ENCODE results near the gene LOXL1. TPM values are rescaled to one million over a fixed set of nuclear protein-coding genes. Genes with fewer than 3 reads are reported as not detected.
"Not testable (repeated sequence)": the region's sequence is repeated elsewhere in the genome, so short reads cannot be mapped to it uniquely, and the experiment has no call there.

LOXL1 gene
- total and polyA plus RNA-seq, 9 donors, result 20.0 to 48.0 (median 34.2) TPM

DNA sequence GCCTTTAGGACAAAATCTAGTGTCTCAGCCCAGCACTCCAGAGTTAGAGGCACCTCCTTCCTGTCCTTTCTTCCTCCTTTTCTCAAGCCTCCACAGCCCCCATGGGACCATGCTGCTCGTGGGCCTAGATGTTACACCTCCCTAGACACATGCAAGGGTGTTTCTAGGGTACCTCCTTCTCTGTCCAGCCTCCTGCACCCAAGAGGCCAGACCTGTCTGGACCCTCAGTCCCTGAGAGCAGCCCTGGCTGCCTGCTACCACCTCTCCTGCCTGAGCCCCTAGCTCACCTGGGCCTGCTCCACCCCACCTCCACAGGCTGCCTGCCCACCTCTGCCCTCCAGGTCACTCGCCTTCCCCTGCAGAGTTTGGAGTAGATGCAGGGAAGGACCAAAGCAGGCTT, 5.2 kb downstream of the LOXL1 start:
- Histone ChIP-seq H3K27ac (ENCODE audit: low read length) (no peak overlapping the region), H3K9me3 (replicated peaks; ENCODE audit: control insufficient read depth, low read depth, low read length) (no peaks in the 10 kb centered on the region), H3K4me1 (ENCODE audit: control insufficient read depth, insufficient read depth, low read length) (peaks cover 38% of the 10 kb centered on the region), H3K36me3 (ENCODE audit: control insufficient read depth, insufficient read depth, low read length) (no peaks in the 10 kb centered on the region), H3K27me3 (ENCODE audit: control insufficient read depth, insufficient read depth, low read length) (peaks cover 10% of the 10 kb centered on the region), H3K4me3 (ENCODE audit: low read length) (no peak overlapping the region)
- 50% methylated on average over 2 of the region's 2 CpGs for WGBS (ENCODE audit: insufficient coverage)
- no peak for DNase-seq

DNA sequence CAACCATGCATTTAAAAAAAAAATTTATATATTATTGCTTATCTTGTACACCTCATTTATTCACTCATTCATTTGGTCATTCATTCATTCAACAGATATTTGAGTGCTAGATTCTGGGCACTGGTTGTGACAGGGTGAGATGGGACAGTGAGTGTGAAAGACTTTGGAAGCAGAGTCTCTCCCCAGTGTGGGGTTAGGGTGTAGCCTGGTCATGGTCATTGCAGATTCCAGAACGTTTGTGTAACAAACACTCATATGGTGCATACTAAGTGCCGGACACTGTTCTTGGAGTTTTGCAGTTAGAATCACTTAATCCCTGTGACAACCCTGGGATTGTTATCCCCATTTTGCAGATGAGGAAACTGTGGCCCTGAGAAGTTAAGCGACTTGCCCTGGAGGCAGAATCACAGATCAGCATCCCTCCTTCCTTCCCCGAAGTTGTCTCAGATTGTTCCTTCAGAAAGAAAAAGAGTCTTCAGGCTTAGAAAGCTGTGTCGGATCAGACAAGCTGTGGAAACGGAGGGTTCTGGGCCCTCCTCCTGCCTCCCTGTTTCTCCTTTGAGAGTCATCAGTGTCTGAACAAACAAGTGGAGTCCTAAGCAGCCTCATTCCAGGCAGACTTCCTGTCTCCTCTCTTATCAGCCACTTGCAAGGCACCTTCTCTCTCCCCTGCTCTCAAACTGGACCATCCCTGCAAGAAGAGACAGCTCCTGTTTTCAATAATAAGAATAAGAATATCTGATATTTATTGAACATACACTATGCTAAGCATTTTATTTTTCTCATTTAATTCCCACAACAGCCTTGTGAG, 6.3 kb downstream of the LOXL1 start:
- peaks cover 10% of the 10 kb centered on the region for H3K27me3 ChIP-seq (ENCODE audit: control insufficient read depth, insufficient read depth, low read length)
- H3K27ac ChIP-seq (ENCODE audit: low read length), result no peak overlapping the region
- no peak for DNase-seq
- WGBS (ENCODE audit: insufficient coverage), result 33% methylated on average over 4 of the region's 6 CpGs
- H3K4me3 ChIP-seq (ENCODE audit: low read length), result no peak overlapping the region
- no peaks in the 10 kb centered on the region for H3K36me3 ChIP-seq (ENCODE audit: control insufficient read depth, insufficient read depth, low read length)
- peaks cover 34% of the 10 kb centered on the region for H3K4me1 ChIP-seq (ENCODE audit: control insufficient read depth, insufficient read depth, low read length)
- no peaks in the 10 kb centered on the region for H3K9me3 ChIP-seq (replicated peaks; ENCODE audit: control insufficient read depth, low read depth, low read length)

DNA sequence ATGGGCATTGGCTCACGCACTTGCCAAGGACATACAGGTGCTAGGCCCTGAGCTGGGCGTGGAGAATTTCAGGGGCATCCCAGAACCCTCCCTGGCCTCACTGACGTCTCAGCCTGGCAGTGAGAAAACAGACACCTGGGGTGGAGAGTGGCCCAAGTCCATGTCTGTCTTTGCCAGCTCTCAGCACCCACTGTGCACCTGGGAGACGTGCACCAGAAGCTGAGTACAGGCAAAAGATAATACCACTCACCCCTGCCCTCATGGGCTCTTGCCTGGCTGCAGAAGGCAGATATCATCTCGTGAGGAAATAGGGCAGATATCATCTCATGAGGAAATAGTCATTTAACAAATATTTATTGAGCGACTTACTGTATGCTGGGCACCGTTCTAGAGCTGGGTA, 8.0 kb downstream of the LOXL1 start:
- no peak overlapping the region for H3K4me3 ChIP-seq (ENCODE audit: low read length)
- H3K27me3 ChIP-seq (ENCODE audit: control insufficient read depth, insufficient read depth, low read length), result no peaks in the 10 kb centered on the region
- no peak for DNase-seq
- 82% methylated on average over 4 of the region's 7 CpGs for WGBS (ENCODE audit: insufficient coverage)
- peaks cover 20% of the 10 kb centered on the region for H3K4me1 ChIP-seq (ENCODE audit: control insufficient read depth, insufficient read depth, low read length)
- H3K36me3 ChIP-seq (ENCODE audit: control insufficient read depth, insufficient read depth, low read length), result no peaks in the 10 kb centered on the region
- H3K9me3 ChIP-seq (replicated peaks; ENCODE audit: control insufficient read depth, low read depth, low read length), result no peaks in the 10 kb centered on the region
- H3K27ac ChIP-seq (ENCODE audit: low read length), result no peak overlapping the region

DNA sequence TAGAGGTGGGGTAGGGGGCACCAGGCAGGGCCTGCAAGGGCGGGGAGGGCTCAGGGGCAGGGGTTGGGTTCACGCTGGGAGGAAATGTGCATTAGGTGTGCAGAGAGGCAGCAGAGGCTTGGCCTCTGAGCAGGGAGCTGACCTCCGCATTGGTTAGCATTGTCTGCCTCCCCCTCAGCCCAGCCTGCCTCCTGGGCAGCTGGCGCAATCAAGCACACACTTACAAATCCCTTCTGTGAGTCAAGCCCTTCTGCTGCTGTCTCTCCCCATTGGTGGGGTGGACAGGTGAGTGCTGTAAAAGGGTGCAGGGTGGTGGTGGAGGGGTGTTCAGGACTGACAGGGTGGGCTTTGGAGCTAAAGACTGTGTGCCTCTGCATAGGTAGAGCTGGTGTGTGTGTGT, 9.3 kb downstream of the LOXL1 start:
- no peaks in the 10 kb centered on the region for H3K27me3 ChIP-seq (ENCODE audit: control insufficient read depth, insufficient read depth, low read length)
- no peak overlapping the region for H3K27ac ChIP-seq (ENCODE audit: low read length)
- H3K4me3 ChIP-seq (ENCODE audit: low read length), result no peak overlapping the region
- H3K9me3 ChIP-seq (replicated peaks; ENCODE audit: control insufficient read depth, low read depth, low read length), result no peaks in the 10 kb centered on the region
- WGBS (ENCODE audit: insufficient coverage), result 80% methylated on average over 2 of the region's 4 CpGs
- H3K36me3 ChIP-seq (ENCODE audit: control insufficient read depth, insufficient read depth, low read length), result no peaks in the 10 kb centered on the region
- no peak for DNase-seq
- peaks cover 11% of the 10 kb centered on the region for H3K4me1 ChIP-seq (ENCODE audit: control insufficient read depth, insufficient read depth, low read length)

DNA sequence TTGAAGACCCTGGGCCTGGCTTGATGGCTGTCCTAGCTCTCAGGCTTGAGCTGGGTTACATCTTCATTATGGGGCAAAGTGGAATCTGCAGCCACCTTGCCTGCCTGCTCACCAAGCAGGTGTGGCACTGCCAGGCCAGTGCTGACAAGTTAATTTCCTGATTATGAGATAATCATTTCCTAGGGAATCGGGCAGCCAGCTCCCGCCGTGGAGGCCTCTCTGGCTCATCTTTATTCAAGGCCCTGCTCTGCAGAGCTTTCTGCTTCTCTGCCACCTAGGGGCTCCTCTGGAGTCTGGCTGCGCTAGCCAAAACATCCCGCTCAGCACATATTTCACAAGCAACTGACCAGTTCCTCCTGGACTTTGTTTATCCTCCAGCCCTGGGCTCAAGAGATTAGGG, 9.9 kb downstream of the LOXL1 start:
- H3K4me1 ChIP-seq (ENCODE audit: control insufficient read depth, insufficient read depth, low read length), result peaks cover 11% of the 10 kb centered on the region

DNA sequence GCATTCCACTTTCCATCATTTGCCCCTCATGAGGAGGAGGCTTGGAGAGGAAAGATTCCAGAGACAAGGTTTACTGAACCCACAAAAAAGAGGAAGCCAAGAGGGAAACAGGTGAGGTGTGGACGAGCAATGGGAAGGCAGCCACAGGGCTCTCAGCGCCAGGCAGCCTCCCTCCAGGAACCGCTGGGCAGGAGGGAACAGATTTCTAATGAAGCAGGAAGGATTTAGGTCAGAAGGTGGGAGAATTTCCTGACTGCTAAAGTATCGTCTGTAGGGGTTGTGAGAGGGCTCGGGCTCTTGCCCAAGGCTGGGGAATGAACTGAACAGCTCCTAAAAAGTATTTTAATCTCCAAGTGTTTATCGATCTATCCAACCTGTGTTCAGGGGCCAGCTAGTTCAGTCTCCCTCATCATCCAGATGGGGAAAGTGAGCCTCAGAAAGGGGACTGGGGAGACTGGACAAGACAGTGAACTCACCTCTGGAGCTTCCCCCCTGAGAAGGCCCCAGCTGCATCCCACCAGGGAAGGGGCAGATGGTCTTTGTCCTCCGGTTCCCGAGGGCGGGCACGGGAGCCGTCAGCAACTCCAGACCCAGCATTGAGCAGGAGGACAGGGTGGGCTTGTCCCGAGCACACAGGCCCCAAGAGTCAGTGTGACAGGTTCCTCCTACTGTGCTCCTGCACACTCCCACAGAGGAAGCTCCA, 10.5 kb downstream of the LOXL1 start:
- no peaks in the 10 kb centered on the region for H3K9me3 ChIP-seq (replicated peaks; ENCODE audit: control insufficient read depth, low read depth, low read length)
- no peak for DNase-seq
- H3K4me3 ChIP-seq (ENCODE audit: low read length), result no peak overlapping the region
- H3K27ac ChIP-seq (ENCODE audit: low read length), result no peak overlapping the region
- H3K36me3 ChIP-seq (ENCODE audit: control insufficient read depth, insufficient read depth, low read length), result no peaks in the 10 kb centered on the region
- no peaks in the 10 kb centered on the region for H3K27me3 ChIP-seq (ENCODE audit: control insufficient read depth, insufficient read depth, low read length)
- 38% methylated on average over 8 of the region's 12 CpGs for whole genome bisulfite sequencing (ENCODE audit: insufficient coverage)
- H3K4me1 ChIP-seq (ENCODE audit: control insufficient read depth, insufficient read depth, low read length), result peaks cover 11% of the 10 kb centered on the region

More for the DNA sequence above, 9.9 kb downstream of the LOXL1 start:
- 41% methylated on average over 4 of the region's 5 CpGs for WGBS (ENCODE audit: insufficient coverage)
- no peak overlapping the region for H3K27ac ChIP-seq (ENCODE audit: low read length)
- H3K36me3 ChIP-seq (ENCODE audit: control insufficient read depth, insufficient read depth, low read length), result no peaks in the 10 kb centered on the region
- DNase-seq, result no peak
- no peaks in the 10 kb centered on the region for H3K9me3 ChIP-seq (replicated peaks; ENCODE audit: control insufficient read depth, low read depth, low read length)
- H3K4me3 ChIP-seq (ENCODE audit: low read length), result no peak overlapping the region
- H3K27me3 ChIP-seq (ENCODE audit: control insufficient read depth, insufficient read depth, low read length), result no peaks in the 10 kb centered on the region

DNA sequence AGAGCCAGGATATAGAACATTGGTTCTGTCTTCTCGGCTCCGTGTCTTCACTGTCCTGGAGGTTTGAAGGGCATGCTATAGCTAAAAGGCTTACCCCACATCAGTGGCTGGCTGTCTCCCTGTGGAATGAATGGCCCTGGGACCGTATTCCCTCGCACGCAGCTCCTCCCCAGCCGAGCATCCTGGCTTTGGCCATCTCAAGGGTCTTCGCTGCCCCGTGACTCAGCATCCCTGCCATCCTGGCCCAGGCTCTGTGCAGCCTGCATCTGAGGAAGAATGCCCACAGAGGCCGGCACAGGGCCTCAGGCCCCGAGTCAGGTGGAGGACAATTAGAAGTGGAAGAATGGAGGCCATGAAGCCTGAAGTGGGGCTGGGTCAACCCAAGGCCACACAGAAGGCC, 11.0 kb downstream of the LOXL1 start:
- 78% methylated on average over 7 of the region's 10 CpGs for WGBS (ENCODE audit: insufficient coverage)
- Histone ChIP-seq H3K4me1 (ENCODE audit: control insufficient read depth, insufficient read depth, low read length) (peaks cover 15% of the 10 kb centered on the region), H3K27ac (ENCODE audit: low read length) (no peak overlapping the region), H3K4me3 (ENCODE audit: low read length) (no peak overlapping the region), H3K9me3 (replicated peaks; ENCODE audit: control insufficient read depth, low read depth, low read length) (no peaks in the 10 kb centered on the region), H3K27me3 (ENCODE audit: control insufficient read depth, insufficient read depth, low read length) (no peaks in the 10 kb centered on the region), H3K36me3 (ENCODE audit: control insufficient read depth, insufficient read depth, low read length) (no peaks in the 10 kb centered on the region)
- no peak for DNase-seq

DNA sequence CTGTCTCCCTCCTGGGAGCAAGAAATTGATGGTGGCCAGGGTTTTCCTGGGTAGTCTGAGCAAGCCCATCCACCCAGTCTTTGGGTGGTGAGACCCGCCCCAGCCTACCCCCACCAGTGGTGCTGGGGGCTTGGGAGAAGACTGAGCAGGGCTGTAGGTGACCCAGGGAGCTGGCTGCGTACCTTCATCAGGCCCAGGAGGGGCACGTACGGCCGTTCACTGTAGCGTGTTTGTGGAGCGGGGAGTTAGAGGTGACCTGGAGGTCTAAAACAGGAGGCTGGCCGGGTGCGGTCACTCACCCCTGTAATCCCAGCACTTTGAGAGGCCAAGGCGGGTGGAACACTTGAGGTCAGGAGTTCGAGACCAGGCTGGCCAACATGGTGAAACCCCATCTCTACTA, 11.5 kb downstream of the LOXL1 start:
- H3K4me1 ChIP-seq (ENCODE audit: control insufficient read depth, insufficient read depth, low read length), result peaks cover 15% of the 10 kb centered on the region
- no peak overlapping the region for H3K27ac ChIP-seq (ENCODE audit: low read length)
- no peaks in the 10 kb centered on the region for H3K9me3 ChIP-seq (replicated peaks; ENCODE audit: control insufficient read depth, low read depth, low read length)
- H3K27me3 ChIP-seq (ENCODE audit: control insufficient read depth, insufficient read depth, low read length), result no peaks in the 10 kb centered on the region
- DNase-seq, result no peak
- no peak overlapping the region for H3K4me3 ChIP-seq (ENCODE audit: low read length)
- no peaks in the 10 kb centered on the region for H3K36me3 ChIP-seq (ENCODE audit: control insufficient read depth, insufficient read depth, low read length)
- 100% methylated on average over 6 of the region's 11 CpGs for WGBS (ENCODE audit: insufficient coverage)

DNA sequence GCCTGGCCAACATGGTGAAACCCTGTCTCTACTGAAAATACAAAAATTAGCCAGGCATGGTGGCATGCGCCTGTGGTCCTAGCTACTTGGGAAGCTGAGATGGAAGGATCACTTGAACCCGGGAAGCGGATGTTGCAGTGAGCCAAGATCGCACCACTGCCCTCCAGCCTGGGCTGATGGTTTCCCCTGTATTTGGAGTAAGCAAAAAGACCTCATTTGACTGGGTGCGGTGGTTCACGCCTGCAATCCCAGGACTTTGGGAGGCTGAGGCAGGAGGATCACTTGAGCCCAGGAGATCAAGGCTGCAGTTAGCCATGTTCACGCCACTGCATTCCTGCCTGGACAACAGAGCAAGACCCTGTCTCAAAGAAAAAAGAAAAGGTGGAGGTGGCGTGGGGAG, 12.3 kb downstream of the LOXL1 start:
- H3K27ac ChIP-seq (ENCODE audit: low read length); DNase-seq; H3K36me3 ChIP-seq (ENCODE audit: control insufficient read depth, insufficient read depth, low read length); H3K9me3 ChIP-seq (replicated peaks; ENCODE audit: control insufficient read depth, low read depth, low read length); H3K4me3 ChIP-seq (ENCODE audit: low read length); H3K27me3 ChIP-seq (ENCODE audit: control insufficient read depth, insufficient read depth, low read length): not testable (repeated sequence)
- WGBS (ENCODE audit: insufficient coverage), result 82% methylated on average over 5 of the region's 8 CpGs
- H3K4me1 ChIP-seq (ENCODE audit: control insufficient read depth, insufficient read depth, low read length), result peaks cover 15% of the 10 kb centered on the region

DNA sequence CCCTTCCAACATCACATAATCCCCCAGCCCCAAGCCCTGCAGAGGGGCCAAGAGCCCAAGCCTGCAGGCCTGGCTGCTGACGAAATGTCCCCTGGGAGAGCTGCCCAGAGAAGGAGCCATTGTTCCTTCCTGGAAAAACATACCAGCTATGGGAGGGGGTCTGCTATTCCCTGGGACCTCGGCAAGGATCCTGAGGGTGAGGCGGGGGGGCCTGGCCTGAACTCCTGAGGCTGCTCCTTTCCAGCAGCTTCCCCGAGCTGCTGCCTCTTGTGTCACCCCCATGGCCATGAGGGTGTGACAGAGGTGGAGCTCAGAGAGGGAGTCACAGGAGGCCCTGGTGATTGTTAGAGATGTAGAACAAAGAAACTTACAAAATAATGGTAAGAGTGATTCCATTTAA, 12.9 kb downstream of the LOXL1 start:
- WGBS (ENCODE audit: insufficient coverage), result 67% methylated on average over 1 of the region's 4 CpGs
- H3K27me3 ChIP-seq (ENCODE audit: control insufficient read depth, insufficient read depth, low read length), result no peaks in the 10 kb centered on the region
- no peak overlapping the region for H3K4me3 ChIP-seq (ENCODE audit: low read length)
- no peaks in the 10 kb centered on the region for H3K36me3 ChIP-seq (ENCODE audit: control insufficient read depth, insufficient read depth, low read length)
- no peaks in the 10 kb centered on the region for H3K9me3 ChIP-seq (replicated peaks; ENCODE audit: control insufficient read depth, low read depth, low read length)
- DNase-seq, result no peak
- peaks cover 15% of the 10 kb centered on the region for H3K4me1 ChIP-seq (ENCODE audit: control insufficient read depth, insufficient read depth, low read length)
- H3K27ac ChIP-seq (ENCODE audit: low read length), result no peak overlapping the region

All from muscle of leg (tissue), 11 donors.